ENCODE data around the gene HKDC1. TPM values are rescaled to one million over a fixed set of nuclear protein-coding genes. Genes with fewer than 3 reads are reported as not detected.

Gene HKDC1
- total RNA-seq (2021; ENCODE audit: unreplicated experiment): 1.7 TPM
- polyA plus RNA-seq (2012): 6.1 and 6.6 TPM in 2 replicates
- Bru-seq, nascent RNA: percentile 55 among the genes with signal in this experiment
- percentile 52 among the genes with signal in this experiment for BruChase-seq, experiment 1, labeled RNA remaining after a 6-hour chase
- BruChase-seq, experiment 2, labeled RNA remaining after a 2-hour chase: percentile 45 among the genes with signal in this experiment
- long read RNA-seq, partial matches to known transcripts: 2 of 3 reads
- long read RNA-seq, other reads (novel, unspliced or antisense): 1 of 3 reads

GRCh38 chr10:69220041-69220451 lies at the start of gene HKDC1:
Gene HKDC1, plus strand, starts transcription at chr10:69220332. Its CDS starts 104 bp downstream, at chr10:69220436.
- no peaks in the 10 kb centered on the region for H3K9me2 ChIP-seq (ENCODE audit: insufficient read depth)
- peaks cover 53 to 74% of the 10 kb centered on the region in 2 experiments for H3K4me1 ChIP-seq (ENCODE audit: control insufficient read depth in 1 of 2, insufficient read depth in 2 of 2, low read length in 2 of 2)
- no peak within 1 kb of the TSS for H3K9ac ChIP-seq (ENCODE audit: low read length)
- no peaks in the 10 kb centered on the region for H3K36me3 ChIP-seq (ENCODE audit: control insufficient read depth in 1 of 2, insufficient read depth in 2 of 2, low read length in 2 of 2)
- ChIA-PET RAD21 (ENCODE audit: low non-redundant PET in 1 of 2, low total read pairs in 2 of 2, uncharacterized antibody in 2 of 2, unreplicated experiment in 2 of 2) (no interaction called here), CTCF (interaction anchor here (1.2 kb wide), 1 partner anchor 188 kb away, joined by 4 read pairs; no protein-coding TSS in a partner anchor), POLR2A (interaction anchor here (0.6 kb wide), 1 partner anchor 1928 kb away, joined by 3 read pairs; no protein-coding TSS in a partner anchor)
- ATAC-seq (no peak), DNase-seq (ENCODE audit: low read depth, low spot score) (no peak)
- H3K4me2 ChIP-seq (ENCODE audit: low read length): peak within 1 kb of the TSS; percentile 41
- BruUV-seq (replicated peaks): no TSS peak
- H2AFZ ChIP-seq (ENCODE audit: low read depth, low read length, poor library complexity, severe bottlenecking): no peak within 1 kb of the TSS
- no peak within 1 kb of the TSS for H3K4me3 ChIP-seq (replicated peaks in 1 of 2; ENCODE audit: low read depth in 1 of 2, low read length in 2 of 2)
- TF ChIP-seq EZH2 (IDR thresholded peaks at IDR 0.05): no peak
- TF ChIP-seq, protein P1, sequence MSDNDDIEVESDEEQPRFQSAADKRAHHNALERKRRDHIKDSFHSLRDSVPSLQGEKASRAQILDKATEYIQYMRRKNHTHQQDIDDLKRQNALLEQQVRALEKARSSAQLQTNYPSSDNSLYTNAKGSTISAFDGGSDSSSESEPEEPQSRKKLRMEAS (IDR thresholded peaks at IDR 0.05): no peak
- no peak for TF ChIP-seq CBX3 (IDR thresholded peaks at IDR 0.05; ENCODE audit: low read depth)
- no peaks in the 10 kb centered on the region for H3K79me2 ChIP-seq (ENCODE audit: insufficient read depth, low read length)
- H3K27me3 ChIP-seq (ENCODE audit: insufficient read depth, low read length): no peaks in the 10 kb centered on the region
- no peaks in the 10 kb centered on the region for H3K9me3 ChIP-seq (ENCODE audit: control insufficient read depth in 1 of 2, insufficient read depth in 1 of 2, low read depth in 1 of 2, low read length in 2 of 2)
- intact Hi-C loops (cut with micrococcal nuclease): no loop called here
- H4K20me1 ChIP-seq (ENCODE audit: insufficient read depth): no peaks in the 10 kb centered on the region
- H3K27ac ChIP-seq (ENCODE audit: low read depth, low read length): no peak within 1 kb of the TSS

DNA sequence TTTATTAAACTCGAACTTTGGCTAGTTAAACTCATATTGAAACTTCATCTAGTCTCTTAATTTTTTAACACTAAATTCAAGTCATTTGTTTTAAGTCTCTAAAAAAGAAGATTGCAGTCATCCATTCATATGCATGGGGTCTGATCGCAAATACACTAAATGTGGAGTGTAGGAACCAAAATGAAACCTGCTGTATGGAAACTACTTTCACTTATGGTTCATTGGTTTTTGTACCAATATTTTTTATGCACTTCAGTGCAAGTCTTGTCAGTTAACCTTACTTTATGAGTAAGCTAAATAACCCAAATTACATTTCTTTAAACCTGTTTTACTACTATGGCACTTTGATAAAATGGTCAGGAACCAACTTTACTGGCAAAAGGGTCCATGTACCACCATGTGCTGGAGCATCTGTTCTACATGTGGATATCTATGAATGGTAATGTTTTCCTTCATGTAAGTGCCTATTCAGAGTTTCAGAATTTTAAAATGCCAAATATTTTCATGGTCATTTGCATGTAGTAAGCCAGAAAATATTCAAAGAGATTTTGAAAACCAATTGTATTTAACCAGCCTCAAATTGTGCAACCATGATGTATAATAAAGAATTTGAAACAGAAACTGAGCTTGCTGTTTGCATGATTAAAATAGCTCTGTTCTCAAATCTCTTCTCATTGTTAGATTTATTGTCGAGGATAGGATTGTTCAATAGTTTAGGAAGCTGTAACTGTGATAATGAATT lies 47.7 kb upstream of the HKDC1 start:
- Histone ChIP-seq H2AFZ (ENCODE audit: low read depth, low read length, poor library complexity, severe bottlenecking) (no peak overlapping the region), H3K4me1 (ENCODE audit: control insufficient read depth in 1 of 2, insufficient read depth in 2 of 2, low read length in 2 of 2) (no peaks in the 10 kb centered on the region), H3K27ac (ENCODE audit: low read depth, low read length) (no peak overlapping the region), H3K9ac (ENCODE audit: low read length) (no peak overlapping the region), H3K4me2 (ENCODE audit: low read length) (no peak overlapping the region), H4K20me1 (ENCODE audit: insufficient read depth) (no peaks in the 10 kb centered on the region), H3K9me3 (ENCODE audit: control insufficient read depth in 1 of 2, insufficient read depth in 1 of 2, low read depth in 1 of 2, low read length in 2 of 2) (no peaks in the 10 kb centered on the region), H3K79me2 (ENCODE audit: insufficient read depth, low read length) (no peaks in the 10 kb centered on the region), H3K27me3 (ENCODE audit: insufficient read depth, low read length) (no peaks in the 10 kb centered on the region), H3K36me3 (ENCODE audit: control insufficient read depth in 1 of 2, insufficient read depth in 2 of 2, low read length in 2 of 2) (peaks cover 6 to 13% of the 10 kb centered on the region in 2 experiments; a peak in 2 of 4 replicates), H3K9me2 (ENCODE audit: insufficient read depth) (no peaks in the 10 kb centered on the region), H3K4me3 (replicated peaks in 1 of 2; ENCODE audit: low read depth in 1 of 2, low read length in 2 of 2) (no peak overlapping the region)
- ATAC-seq (no peak), DNase-seq (ENCODE audit: low read depth, low spot score) (no peak)
- ChIA-PET RAD21 (ENCODE audit: low non-redundant PET in 1 of 2, low total read pairs in 2 of 2, uncharacterized antibody in 2 of 2, unreplicated experiment in 2 of 2) (no interaction called here), CTCF (no interaction called here), POLR2A (no interaction called here)
- intact Hi-C loops (cut with micrococcal nuclease): no loop called here
- no TSS peak for BruUV-seq (replicated peaks)
- TF ChIP-seq EGR1 (IDR thresholded peaks at IDR 0.05; ENCODE audit: low read depth): no peak
- TF ChIP-seq JUND (IDR thresholded peaks at IDR 0.05): no peak
- TF ChIP-seq ZNF274 (IDR thresholded peaks at IDR 0.05; ENCODE audit: low read depth, low read length): no peak
- TF ChIP-seq RAD21 (IDR thresholded peaks at IDR 0.05; ENCODE audit: low read depth): no peak
- no peak for TF ChIP-seq ELF1 (IDR thresholded peaks at IDR 0.05; ENCODE audit: borderline replicate concordance, low read depth)
- TF ChIP-seq POLR2A (IDR thresholded peaks at IDR 0.05; ENCODE audit: borderline replicate concordance, extremely low read depth, insufficient read depth, insufficient read length): no peak
- no peak for TF ChIP-seq CTCF (IDR thresholded peaks at IDR 0.05 in 2 of 3, conservative IDR thresholded peaks at IDR 0.05 in 1 of 3; ENCODE audit: borderline replicate concordance in 1 of 3, insufficient read depth in 1 of 3, low read depth in 2 of 3, low read length in 2 of 3)
- no peak for TF ChIP-seq SP1 (IDR thresholded peaks at IDR 0.05; ENCODE audit: low read depth)
- TF ChIP-seq REST (IDR thresholded peaks at IDR 0.05; ENCODE audit: low read depth): no peak
- TF ChIP-seq TCF7L2 (IDR thresholded peaks at IDR 0.05; ENCODE audit: borderline replicate concordance, extremely low read depth, insufficient read depth, insufficient read length): no peak
